K562 (cell line): Measurements from ENCODE around the gene WDR81. TPM values are rescaled to one million over a fixed set of nuclear protein-coding genes. Genes with fewer than 3 reads are reported as not detected.

Experiments
- ATAC-seq: fragments of 200-7000 bp; cut with Tn5 transposase; 3 replicates; pipeline ENCODE4 v1.9.1; 2020; ENCODE audit warnings: moderate library complexity
- BruUV-seq: library from RNA; stranded (reverse); fragments of 400-500 nt; replicated peaks from 2 replicates; lab custom pipeline; 2021; lab: Mats Ljungman, UMichigan
- CTCF ChIA-PET: fragments of 300-600 bp; formaldehyde crosslinking; extraction: SDS; loops from one replicate; lab custom pipeline; 2021; ENCODE audit warnings: low intra/inter-chr PET ratio; lab: Yijun Ruan, JAX
- POLR2A ChIA-PET: fragments of 300-600, 350-650 bp; sonication (Branson Sonifier 250); formaldehyde crosslinking; extraction: SDS; loops from one replicate; lab custom pipeline; 2021; ENCODE audit warnings: antibody characterized with exemption, inconsistent platforms; lab: Yijun Ruan, JAX
- DNase-seq, 4 experiments: peaks; one replicate each; pipeline versions ENCODE4 v3.0.0 to v3.0.0-alpha.2; 2011 to 2018; ENCODE audit warnings: low spot score in 3 of 4, mixed read lengths in 3 of 4; ENCODE audit errors: extremely low read depth in 1 of 4
- FAIRE-seq: peaks from 2 replicates; lab custom pipeline; 2011; peaks lifted over from hg19 to GRCh38; lab: Jason Lieb, UNC
- H2AFZ ChIP-seq: 2 replicates; pipeline ENCODE4 v1.6.0; 2011; ENCODE audit warnings: low read depth, low read length, control low read depth, inconsistent platforms
- H3K27ac ChIP-seq: fragments of 200-600 bp; 3 replicates; pipeline ENCODE4 v1.8.0; 2011; ENCODE audit warnings: low read depth, mild to moderate bottlenecking, control low read depth, inconsistent platforms, low read length, moderate library complexity, mixed read lengths; ENCODE audit errors: extremely low read depth
- H3K27me3 ChIP-seq, 2 experiments: fragments of 300-600 bp in 1 of 2; 2 replicates in 1 of 2; 3 replicates in 1 of 2; pipeline versions ENCODE4 v1.6.0 to v1.8.0; 2011; ENCODE audit warnings: inconsistent platforms in 2 of 2, low read length in 2 of 2, mild to moderate bottlenecking in 1 of 2, mixed read lengths in 1 of 2, moderate library complexity in 1 of 2; ENCODE audit not compliant: control insufficient read depth in 2 of 2, insufficient read depth in 2 of 2
- H3K36me3 ChIP-seq: fragments of 300-600 bp; 3 replicates; pipeline ENCODE4 v1.8.0; 2011; ENCODE audit warnings: mild to moderate bottlenecking, low read length, inconsistent platforms; ENCODE audit not compliant: control insufficient read depth, insufficient read depth
- H3K4me1 ChIP-seq, 2 experiments: fragments of 200-600 bp in 1 of 2; replicated peaks in 1 of 2; 2 replicates in 1 of 2; 3 replicates in 1 of 2; pipeline versions ENCODE4 v1.5.1 to v1.8.0; 2011; ENCODE audit warnings: inconsistent platforms in 2 of 2, low read length in 2 of 2, mild to moderate bottlenecking in 1 of 2, mixed read lengths in 1 of 2, moderate library complexity in 1 of 2; ENCODE audit not compliant: control insufficient read depth in 2 of 2, insufficient read depth in 2 of 2
- H3K4me2 ChIP-seq: 2 replicates; pipeline ENCODE4 v1.6.1; 2011; ENCODE audit warnings: low read length, control low read depth, inconsistent platforms, mixed read lengths; ENCODE audit not compliant: insufficient read depth
- H3K4me3 ChIP-seq: fragments of 200-600 bp; sonication (generic), shearing (Covaris generic); 2 replicates; pipeline ENCODE4 v1.5.1; 2016; ENCODE audit warnings: control low read depth, inconsistent platforms
- H3K79me2 ChIP-seq: fragments of 200-600 bp; 3 replicates; pipeline ENCODE4 v1.8.0; 2011; ENCODE audit warnings: low read length, inconsistent platforms; ENCODE audit not compliant: control insufficient read depth, insufficient read depth
- H3K9ac ChIP-seq, 2 experiments: 2 replicates each; pipeline versions ENCODE4 v1.6.0 to v1.6.1; 2011; ENCODE audit warnings: low read depth in 2 of 2, low read length in 2 of 2, control low read depth in 1 of 2, inconsistent platforms in 1 of 2, mild to moderate bottlenecking in 1 of 2, mixed read lengths in 1 of 2; ENCODE audit not compliant: insufficient read depth in 1 of 2
- H3K9me1 ChIP-seq: one replicate; pipeline ENCODE4 v1.6.0; 2011; ENCODE audit warnings: inconsistent platforms, mild to moderate bottlenecking, low read length, moderate library complexity; ENCODE audit not compliant: control insufficient read depth, insufficient read depth
- H3K9me3 ChIP-seq: replicated peaks from 2 replicates; pipeline ENCODE4 v1.5.1; 2011; ENCODE audit warnings: low read depth, low read length, inconsistent platforms; ENCODE audit not compliant: control insufficient read depth, insufficient read depth
- H4K20me1 ChIP-seq: replicated peaks from 2 replicates; pipeline ENCODE4 v1.6.1; 2011; ENCODE audit warnings: low read length, inconsistent platforms, mixed read lengths; ENCODE audit not compliant: control insufficient read depth, insufficient read depth
- C11orf30 ChIP-seq: fragments of 450-650 bp; IDR thresholded peaks from 2 replicates; pipeline ENCODE4 v1.6.1; 2016; ENCODE audit warnings: low read depth, mild to moderate bottlenecking
- EZH2 ChIP-seq: IDR thresholded peaks from 2 replicates; pipeline ENCODE4 v1.6.1; 2012; ENCODE audit warnings: low read depth, mild to moderate bottlenecking, inconsistent platforms, low read length, borderline replicate concordance
- HEY1 ChIP-seq: fragments of 250-450 bp; sonication (Bioruptor Pico); IDR thresholded peaks from 2 replicates; pipeline ENCODE4 v1.5.0; 2020; ENCODE audit warnings: mild to moderate bottlenecking, moderate library complexity, borderline replicate concordance
- NFE2L1 ChIP-seq: fragments of 450-650 bp; IDR thresholded peaks from 2 replicates; pipeline ENCODE4 v1.6.1; 2016; ENCODE audit warnings: missing genetic modification characterization, low read depth, mild to moderate bottlenecking, missing compliant biosample characterization, moderate library complexity, borderline replicate concordance
- POU5F1 ChIP-seq: fragments of 150-350 bp; IDR thresholded peaks from 2 replicates; pipeline ENCODE4 v1.6.1; 2014; ENCODE audit warnings: borderline replicate concordance, low read length, low read depth, mild to moderate bottlenecking; ENCODE audit not compliant: partially characterized antibody
- ZBTB8A ChIP-seq: fragments of 450-650 bp; IDR thresholded peaks from 2 replicates; pipeline ENCODE4 v1.6.1; 2018; ENCODE audit warnings: mild to moderate bottlenecking, moderate library complexity; ENCODE audit not compliant: partially characterized antibody
- ZNF431 ChIP-seq: sonication (generic); formaldehyde crosslinking; IDR thresholded peaks from 2 replicates; pipeline ENCODE4 v1.8.0; 2022; ENCODE audit warnings: mild to moderate bottlenecking, missing genetic modification reagents
- ZNF551 ChIP-seq: fragments of 250-450 bp; sonication (Bioruptor Pico); IDR thresholded peaks from 2 replicates; pipeline ENCODE4 v1.5.0; 2021; ENCODE audit warnings: mild to moderate bottlenecking, moderate library complexity
- WGBS: fragments of 100-300 bp; shearing (Covaris generic); methylation state at CpG from one replicate; pipeline ENCODE4 v1.1.6; 2016; ENCODE audit warnings: low coverage, mixed read lengths; ENCODE audit not compliant: insufficient coverage; ENCODE audit errors: missing lambda C conversion rate; 5-methylcytosine and 5-hydroxymethylcytosine counted together
- in situ Hi-C: fragments of 300-500 bp; cut with MboI; formaldehyde crosslinking; loops from 4 replicates; pipeline ENCODE4 v1.15.0; 2018; ENCODE audit warnings: inconsistent platforms, mixed read lengths
- intact Hi-C: fragments of 100-400 bp; cut with micrococcal nuclease; formaldehyde crosslinking; loops from 2 replicates; pipeline ENCODE4 v1.14.2; 2022
- polyA plus RNA-seq, 8 experiments: library from polyadenylated mRNA; depleted of rRNA in 4 of 8; stranded (reverse) in 5 of 8; unstranded in 3 of 8; fragments of >200 nt; fragmentation: Nextera tagmentation in 2 of 8; fragmentation: Illumina TruSeq in 1 of 8; extraction: Ambion mirVana in 2 of 8; extraction: Trizol in 1 of 8; gene quantifications; 2 replicates each; pipeline versions ENCODE4 v1.2.1 to v1.2.3, GENCODE V29; 2011 to 2014; ENCODE audit warnings: inconsistent platforms in 1 of 8, missing spikeins in 1 of 8
- total RNA-seq, 7 experiments: library from RNA; depleted of rRNA in 6 of 7; stranded (reverse); fragments of >200 nt in 6 of 7; fragmentation: Illumina TruSeq in 2 of 7; extraction: Trizol in 2 of 7; gene quantifications; 2 replicates each; pipeline versions ENCODE4 v1.2.1 to v1.2.3, GENCODE V29; 2011 to 2021; ENCODE audit warnings: low replicate concordance in 1 of 7
- TF ChIP-seq, protein P1 (sequence below): fragments of 250-450 bp; sonication (Bioruptor Pico); IDR thresholded peaks from 2 replicates; pipeline ENCODE4 v1.4.0; 2020
- TF ChIP-seq, protein P2 (sequence below), 2 experiments: fragments of 450-650 bp; IDR thresholded peaks; 2 replicates each; pipeline ENCODE4 v1.6.1; 2018; ENCODE audit warnings: mild to moderate bottlenecking in 2 of 2, low read depth in 1 of 2; ENCODE audit not compliant: partially characterized antibody in 2 of 2

Gene WDR81
- total and polyA plus RNA-seq, 9 of the 15 experiments (the other 6 are each of a cell fraction or from before 2014, with no cell fraction given): 0.01 to 17.1 (median 3.3) TPM

DNA sequence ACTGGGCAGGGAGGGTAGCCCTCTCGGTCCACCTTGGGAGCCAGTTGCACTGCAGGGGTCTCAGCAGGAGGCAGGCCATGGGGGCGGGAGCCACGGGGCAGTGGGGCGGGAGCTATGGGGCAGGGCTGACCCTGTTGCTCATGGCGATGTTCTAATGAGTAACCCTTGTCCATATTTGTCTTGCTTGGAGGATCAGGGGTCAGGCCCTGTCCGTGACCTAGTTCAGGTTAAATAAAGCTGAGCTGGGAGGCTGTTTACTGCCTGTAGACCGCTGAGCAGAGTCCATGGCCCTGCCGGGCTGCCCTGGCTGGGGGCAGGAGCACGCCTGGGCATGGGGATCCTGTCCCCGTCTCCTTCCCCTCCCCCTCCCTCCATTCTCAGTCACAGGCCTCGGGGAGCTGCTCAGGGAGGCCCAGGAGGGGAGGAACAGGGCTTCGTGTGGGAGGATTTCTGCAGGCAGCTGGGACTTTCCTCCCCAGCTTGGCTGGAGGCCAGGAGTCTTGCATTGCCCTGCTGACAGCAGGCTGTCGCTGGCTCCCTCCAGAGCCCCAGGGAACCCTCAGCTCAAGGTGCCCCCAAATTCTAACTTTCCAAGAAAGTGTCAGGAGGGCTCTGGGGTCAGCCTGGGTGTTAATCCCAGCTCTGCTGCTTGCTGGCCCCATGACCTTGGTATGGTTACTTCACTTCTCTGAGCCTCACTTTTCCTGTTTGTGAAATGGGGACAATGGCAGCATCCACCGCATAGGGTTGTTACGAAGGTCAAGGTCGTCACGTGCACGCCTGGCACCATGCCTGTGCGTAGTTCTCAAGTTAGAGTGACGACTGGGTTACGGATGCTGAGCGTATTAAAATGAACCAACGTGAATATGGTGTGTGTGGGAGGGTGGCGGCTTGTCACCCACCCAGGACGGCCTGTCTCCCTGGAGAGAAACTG is 12.1 kb downstream of the WDR81 start:
- Histone ChIP-seq H3K4me3 (no peak overlapping the region), H2AFZ (no peak overlapping the region), H4K20me1 (no peaks in the 10 kb centered on the region), H3K4me2 (peak overlapping the region; percentile 3; the same call in 1 of the 2 replicates), H3K27me3 (peaks cover 0 to 3% of the 10 kb centered on the region in 2 experiments; a peak in 1 of 5 replicates), H3K9ac (peak overlapping the region in 1 of 2 experiments; percentile 86; a peak in 3 of 4 replicates), H3K79me2 (no peaks in the 10 kb centered on the region), H3K36me3 (peaks cover 12% of the 10 kb centered on the region; the same call in 1 of the 3 replicates), H3K4me1 (peaks cover 7 to 50% of the 10 kb centered on the region in 2 experiments), H3K9me3 (no peaks in the 10 kb centered on the region), H3K27ac (peak overlapping the region; percentile 53; the same call in 2 of the 3 replicates), H3K9me1 (no peaks in the 10 kb centered on the region)
- intact Hi-C loops: no loop called here
- ChIA-PET POLR2A (interaction anchor here (0.6 to 3.6 kb wide), 4 partner anchors 10 to 57 kb away, joined by 3 to 16 read pairs (median 3); no protein-coding TSS in a partner anchor), CTCF (no interaction called here)
- WGBS: 33% methylated on average over 16 of the region's 25 CpGs
- FAIRE-seq (peak; percentile 88), DNase-seq (peak; percentile 78 to 89 (median 80)), ATAC-seq (peak; percentile 94)
- BruUV-seq: no TSS peak
- in situ Hi-C loops: no loop called here
- no peak for TF ChIP-seq POU5F1
- no peak for TF ChIP-seq C11orf30
- no peak for TF ChIP-seq ZBTB8A
- TF ChIP-seq ZNF551 (CRISPR knock-in tag): no peak
- TF ChIP-seq ZNF431 (CRISPR knock-in tag): no peak
- TF ChIP-seq HEY1 (CRISPR knock-in tag): no peak
- no peak for TF ChIP-seq EZH2
- TF ChIP-seq, protein P1, sequence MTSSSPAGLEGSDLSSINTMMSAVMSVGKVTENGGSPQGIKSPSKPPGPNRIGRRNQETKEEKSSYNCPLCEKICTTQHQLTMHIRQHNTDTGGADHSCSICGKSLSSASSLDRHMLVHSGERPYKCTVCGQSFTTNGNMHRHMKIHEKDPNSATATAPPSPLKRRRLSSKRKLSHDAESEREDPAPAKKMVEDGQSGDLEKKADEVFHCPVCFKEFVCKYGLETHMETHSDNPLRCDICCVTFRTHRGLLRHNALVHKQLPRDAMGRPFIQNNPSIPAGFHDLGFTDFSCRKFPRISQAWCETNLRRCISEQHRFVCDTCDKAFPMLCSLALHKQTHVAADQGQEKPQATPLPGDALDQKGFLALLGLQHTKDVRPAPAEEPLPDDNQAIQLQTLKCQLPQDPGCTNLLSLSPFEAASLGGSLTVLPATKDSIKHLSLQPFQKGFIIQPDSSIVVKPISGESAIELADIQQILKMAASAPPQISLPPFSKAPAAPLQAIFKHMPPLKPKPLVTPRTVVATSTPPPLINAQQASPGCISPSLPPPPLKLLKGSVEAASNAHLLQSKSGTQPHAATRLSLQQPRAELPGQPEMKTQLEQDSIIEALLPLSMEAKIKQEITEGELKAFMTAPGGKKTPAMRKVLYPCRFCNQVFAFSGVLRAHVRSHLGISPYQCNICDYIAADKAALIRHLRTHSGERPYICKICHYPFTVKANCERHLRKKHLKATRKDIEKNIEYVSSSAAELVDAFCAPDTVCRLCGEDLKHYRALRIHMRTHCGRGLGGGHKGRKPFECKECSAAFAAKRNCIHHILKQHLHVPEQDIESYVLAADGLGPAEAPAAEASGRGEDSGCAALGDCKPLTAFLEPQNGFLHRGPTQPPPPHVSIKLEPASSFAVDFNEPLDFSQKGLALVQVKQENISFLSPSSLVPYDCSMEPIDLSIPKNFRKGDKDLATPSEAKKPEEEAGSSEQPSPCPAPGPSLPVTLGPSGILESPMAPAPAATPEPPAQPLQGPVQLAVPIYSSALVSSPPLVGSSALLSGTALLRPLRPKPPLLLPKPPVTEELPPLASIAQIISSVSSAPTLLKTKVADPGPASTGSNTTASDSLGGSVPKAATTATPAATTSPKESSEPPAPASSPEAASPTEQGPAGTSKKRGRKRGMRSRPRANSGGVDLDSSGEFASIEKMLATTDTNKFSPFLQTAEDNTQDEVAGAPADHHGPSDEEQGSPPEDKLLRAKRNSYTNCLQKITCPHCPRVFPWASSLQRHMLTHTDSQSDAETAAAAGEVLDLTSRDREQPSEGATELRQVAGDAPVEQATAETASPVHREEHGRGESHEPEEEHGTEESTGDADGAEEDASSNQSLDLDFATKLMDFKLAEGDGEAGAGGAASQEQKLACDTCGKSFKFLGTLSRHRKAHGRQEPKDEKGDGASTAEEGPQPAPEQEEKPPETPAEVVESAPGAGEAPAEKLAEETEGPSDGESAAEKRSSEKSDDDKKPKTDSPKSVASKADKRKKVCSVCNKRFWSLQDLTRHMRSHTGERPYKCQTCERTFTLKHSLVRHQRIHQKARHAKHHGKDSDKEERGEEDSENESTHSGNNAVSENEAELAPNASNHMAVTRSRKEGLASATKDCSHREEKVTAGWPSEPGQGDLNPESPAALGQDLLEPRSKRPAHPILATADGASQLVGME (CRISPR knock-in tag): no peak
- TF ChIP-seq, protein P2, sequence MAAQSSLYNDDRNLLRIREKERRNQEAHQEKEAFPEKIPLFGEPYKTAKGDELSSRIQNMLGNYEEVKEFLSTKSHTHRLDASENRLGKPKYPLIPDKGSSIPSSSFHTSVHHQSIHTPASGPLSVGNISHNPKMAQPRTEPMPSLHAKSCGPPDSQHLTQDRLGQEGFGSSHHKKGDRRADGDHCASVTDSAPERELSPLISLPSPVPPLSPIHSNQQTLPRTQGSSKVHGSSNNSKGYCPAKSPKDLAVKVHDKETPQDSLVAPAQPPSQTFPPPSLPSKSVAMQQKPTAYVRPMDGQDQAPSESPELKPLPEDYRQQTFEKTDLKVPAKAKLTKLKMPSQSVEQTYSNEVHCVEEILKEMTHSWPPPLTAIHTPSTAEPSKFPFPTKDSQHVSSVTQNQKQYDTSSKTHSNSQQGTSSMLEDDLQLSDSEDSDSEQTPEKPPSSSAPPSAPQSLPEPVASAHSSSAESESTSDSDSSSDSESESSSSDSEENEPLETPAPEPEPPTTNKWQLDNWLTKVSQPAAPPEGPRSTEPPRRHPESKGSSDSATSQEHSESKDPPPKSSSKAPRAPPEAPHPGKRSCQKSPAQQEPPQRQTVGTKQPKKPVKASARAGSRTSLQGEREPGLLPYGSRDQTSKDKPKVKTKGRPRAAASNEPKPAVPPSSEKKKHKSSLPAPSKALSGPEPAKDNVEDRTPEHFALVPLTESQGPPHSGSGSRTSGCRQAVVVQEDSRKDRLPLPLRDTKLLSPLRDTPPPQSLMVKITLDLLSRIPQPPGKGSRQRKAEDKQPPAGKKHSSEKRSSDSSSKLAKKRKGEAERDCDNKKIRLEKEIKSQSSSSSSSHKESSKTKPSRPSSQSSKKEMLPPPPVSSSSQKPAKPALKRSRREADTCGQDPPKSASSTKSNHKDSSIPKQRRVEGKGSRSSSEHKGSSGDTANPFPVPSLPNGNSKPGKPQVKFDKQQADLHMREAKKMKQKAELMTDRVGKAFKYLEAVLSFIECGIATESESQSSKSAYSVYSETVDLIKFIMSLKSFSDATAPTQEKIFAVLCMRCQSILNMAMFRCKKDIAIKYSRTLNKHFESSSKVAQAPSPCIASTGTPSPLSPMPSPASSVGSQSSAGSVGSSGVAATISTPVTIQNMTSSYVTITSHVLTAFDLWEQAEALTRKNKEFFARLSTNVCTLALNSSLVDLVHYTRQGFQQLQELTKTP (IDR thresholded peaks at IDR 0.05; ENCODE audit: low read depth in 1 of 2, partially characterized antibody in 2 of 2): peak in 1 of 2 experiments; percentile 65
- TF ChIP-seq NFE2L1 (tag): no peak
